Thymus (tissue), 11 donors: ENCODE measurements around the gene MC3R. TPM values are rescaled to one million over a fixed set of nuclear protein-coding genes. Genes with fewer than 3 reads are reported as not detected.
"Not testable (repeated sequence)": the region's sequence is repeated elsewhere in the genome, so short reads cannot be mapped to it uniquely, and the experiment has no call there.

Experiments used
- DNase-seq, 9 donors: peaks; one replicate each; pipeline ENCODE4 v3.0.0-alpha.2; 2013; ENCODE audit warnings: low spot score in 9 of 9, low read depth in 6 of 9, missing footprints in 1 of 9
- H3K27ac ChIP-seq, 2 donors: one replicate each; pipeline ENCODE4 v1.5.1; 2013; ENCODE audit warnings: control low read depth in 1 of 2, low read depth in 1 of 2, low read length in 1 of 2, mild to moderate bottlenecking in 1 of 2, moderate library complexity in 1 of 2
- H3K27me3 ChIP-seq, 2 donors: one replicate each; pipeline ENCODE4 v1.5.1; 2013; ENCODE audit warnings: low read length in 1 of 2; ENCODE audit not compliant: control insufficient read depth in 2 of 2, insufficient read depth in 1 of 2
- H3K36me3 ChIP-seq, 2 donors: one replicate each; pipeline ENCODE4 v1.5.1; 2013; ENCODE audit warnings: low read length in 1 of 2, mild to moderate bottlenecking in 1 of 2, moderate library complexity in 1 of 2; ENCODE audit not compliant: control insufficient read depth in 2 of 2, insufficient read depth in 2 of 2
- H3K4me1 ChIP-seq, 2 donors: one replicate each; pipeline ENCODE4 v1.5.1; 2013; ENCODE audit warnings: low read length in 2 of 2; ENCODE audit not compliant: control insufficient read depth in 2 of 2, insufficient read depth in 2 of 2
- H3K4me3 ChIP-seq, 2 donors: one replicate each; pipeline ENCODE4 v1.5.1; 2013; ENCODE audit warnings: low read length in 2 of 2, control low read depth in 1 of 2, mild to moderate bottlenecking in 1 of 2
- H3K9me3 ChIP-seq, 2 donors: one replicate each; pipeline ENCODE4 v1.5.1; 2013; ENCODE audit warnings: low read length in 1 of 2, mild to moderate bottlenecking in 1 of 2; ENCODE audit not compliant: control insufficient read depth in 2 of 2, insufficient read depth in 1 of 2
- WGBS: extraction: QIAGEN DNeasy Blood & Tissue Kit; methylation state at CpG from one replicate; pipeline ENCODE4 v1.1.7; 2013; 5-methylcytosine and 5-hydroxymethylcytosine counted together
- polyA plus RNA-seq: library from polyadenylated mRNA; stranded (reverse); fragments of 200-250 nt; gene quantifications from one replicate; pipeline ENCODE4 v1.2.3, GENCODE V29; 2013
- total RNA-seq: library from RNA; stranded (reverse); fragments of 120-200 nt; gene quantifications from one replicate; pipeline ENCODE4 v1.2.4, GENCODE V29; 2013
- donor health status: healthy.

Gene MC3R
- total and polyA plus RNA-seq, 2 donors, result 0.02 TPM; not detected in 1

DNA sequence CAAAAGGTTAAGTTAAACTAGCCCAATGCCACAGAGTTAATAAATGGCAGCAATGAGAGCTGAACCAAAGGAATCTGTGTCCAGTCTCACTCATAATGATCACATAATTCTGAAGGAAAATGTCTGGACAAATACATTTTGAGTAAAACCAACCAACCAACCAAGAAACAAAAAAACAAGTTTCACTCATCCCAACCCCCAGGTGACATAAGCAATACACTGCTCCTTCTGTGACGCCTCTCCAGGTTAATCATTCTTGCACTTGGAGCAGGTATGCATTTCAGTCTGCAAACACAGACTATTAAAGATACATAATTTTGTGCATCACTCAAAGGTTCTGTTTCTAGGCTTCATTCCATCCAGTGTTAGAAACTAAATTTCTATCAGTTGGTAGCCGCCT lies 35.2 kb upstream of the MC3R start:
- H3K4me1 ChIP-seq, result no peaks in the 10 kb centered on the region
- no peaks in the 10 kb centered on the region for H3K9me3 ChIP-seq
- DNase-seq, result no peak
- 97% methylated on average over 2 of the region's 2 CpGs for WGBS
- no peaks in the 10 kb centered on the region for H3K36me3 ChIP-seq
- no peaks in the 10 kb centered on the region for H3K27me3 ChIP-seq
- no peak overlapping the region for H3K4me3 ChIP-seq
- no peak overlapping the region for H3K27ac ChIP-seq

DNA sequence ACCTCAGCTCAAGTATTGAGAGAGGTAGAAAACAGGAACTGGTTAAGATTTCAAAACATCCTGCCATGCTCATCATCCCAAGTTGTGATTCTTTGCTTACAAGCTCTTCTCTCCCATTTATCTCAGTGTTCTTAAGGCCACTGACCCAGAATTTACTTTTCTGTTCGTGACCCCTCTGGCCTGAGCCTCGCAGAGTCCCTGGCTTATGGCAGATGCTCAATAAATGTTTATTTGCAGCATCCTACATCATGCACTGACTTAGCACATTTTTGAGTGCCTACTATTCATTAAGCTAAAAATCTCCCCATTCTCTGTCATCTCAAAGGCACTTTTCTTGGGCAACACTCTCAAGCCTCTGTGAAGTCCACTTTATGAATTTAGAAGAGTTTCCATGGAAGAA lies 33.4 kb upstream of the MC3R start:
- H3K36me3 ChIP-seq, result no peaks in the 10 kb centered on the region
- H3K4me1 ChIP-seq, result no peaks in the 10 kb centered on the region
- no peaks in the 10 kb centered on the region for H3K9me3 ChIP-seq
- no peak for DNase-seq
- H3K4me3 ChIP-seq, result no peak overlapping the region
- H3K27ac ChIP-seq, result no peak overlapping the region
- 43% methylated on average over 2 of the region's 2 CpGs for WGBS
- no peaks in the 10 kb centered on the region for H3K27me3 ChIP-seq

DNA sequence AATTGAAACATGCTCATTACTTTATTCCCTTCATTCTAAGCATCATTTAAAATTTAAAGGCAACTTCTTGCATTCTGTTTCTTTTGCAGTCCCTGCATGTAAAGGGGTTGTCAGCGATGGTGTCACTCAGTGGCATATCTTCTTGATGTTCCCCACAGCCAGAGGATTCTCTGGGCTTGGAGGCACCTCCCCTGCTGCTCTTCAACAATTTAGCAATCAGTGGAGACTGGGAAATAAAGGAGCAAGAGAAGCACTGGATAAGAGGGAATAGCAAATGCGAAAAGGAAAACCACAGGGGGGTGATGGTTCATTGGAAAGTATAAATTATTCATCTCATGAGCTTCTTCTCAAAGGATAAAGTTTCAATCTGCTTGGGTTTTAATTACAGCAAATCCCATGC lies 30.7 kb upstream of the MC3R start:
- 73% methylated on average over 2 of the region's 2 CpGs for WGBS
- H3K4me1 ChIP-seq, result no peaks in the 10 kb centered on the region
- H3K9me3 ChIP-seq, result no peaks in the 10 kb centered on the region
- no peak overlapping the region for H3K27ac ChIP-seq
- no peak overlapping the region for H3K4me3 ChIP-seq
- H3K36me3 ChIP-seq, result no peaks in the 10 kb centered on the region
- DNase-seq, result no peak
- H3K27me3 ChIP-seq, result no peaks in the 10 kb centered on the region

DNA sequence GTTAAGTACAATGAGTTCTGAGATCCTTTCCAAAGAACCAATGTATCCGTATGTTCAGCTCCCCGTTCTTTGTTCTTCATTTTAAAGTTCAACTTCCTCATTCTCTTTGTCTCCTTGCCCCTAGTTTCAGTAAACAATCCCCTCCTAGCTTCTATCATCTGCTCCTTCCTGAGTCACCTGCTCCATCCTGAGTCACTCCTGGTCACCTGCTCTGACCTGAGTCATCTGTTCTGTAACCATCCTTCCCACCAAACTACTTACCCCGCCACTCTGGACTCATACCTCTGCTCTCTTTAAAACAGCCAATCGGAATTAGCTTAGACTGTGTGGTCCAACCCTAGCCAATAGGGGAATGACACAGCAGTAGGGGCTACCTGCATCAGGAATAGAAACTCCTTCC lies 27.3 kb upstream of the MC3R start:
- WGBS, result 72% methylated on average over 4 of the region's 4 CpGs
- not testable (repeated sequence) for H3K27ac ChIP-seq, DNase-seq, H3K4me3 ChIP-seq, H3K9me3 ChIP-seq, H3K4me1 ChIP-seq, H3K36me3 ChIP-seq, H3K27me3 ChIP-seq

DNA sequence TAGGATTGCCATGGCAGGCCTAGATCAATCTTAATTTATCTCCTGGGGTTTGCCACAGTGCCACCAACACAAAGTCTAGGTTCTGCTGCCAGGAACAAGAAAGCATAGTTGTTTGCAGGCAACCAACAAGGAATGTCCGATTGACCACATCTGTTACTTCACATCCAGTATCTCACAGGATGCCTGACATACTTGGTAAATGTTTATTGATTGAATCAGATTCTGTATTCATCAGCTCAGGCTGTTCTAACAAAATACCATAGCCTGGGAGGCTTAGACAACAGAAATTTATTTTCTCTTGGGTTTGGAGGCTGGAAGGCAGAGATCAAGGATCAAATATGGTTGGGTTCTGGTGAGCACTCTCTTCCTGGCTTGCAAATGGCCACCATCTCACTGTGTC lies 26.3 kb upstream of the MC3R start:
- DNase-seq, result no peak
- no peak overlapping the region for H3K4me3 ChIP-seq
- no peaks in the 10 kb centered on the region for H3K36me3 ChIP-seq
- no peaks in the 10 kb centered on the region for H3K27me3 ChIP-seq
- no peaks in the 10 kb centered on the region for H3K9me3 ChIP-seq
- WGBS, result 98% methylated on average over 1 of the region's 1 CpG
- no peaks in the 10 kb centered on the region for H3K4me1 ChIP-seq
- no peak overlapping the region for H3K27ac ChIP-seq

DNA sequence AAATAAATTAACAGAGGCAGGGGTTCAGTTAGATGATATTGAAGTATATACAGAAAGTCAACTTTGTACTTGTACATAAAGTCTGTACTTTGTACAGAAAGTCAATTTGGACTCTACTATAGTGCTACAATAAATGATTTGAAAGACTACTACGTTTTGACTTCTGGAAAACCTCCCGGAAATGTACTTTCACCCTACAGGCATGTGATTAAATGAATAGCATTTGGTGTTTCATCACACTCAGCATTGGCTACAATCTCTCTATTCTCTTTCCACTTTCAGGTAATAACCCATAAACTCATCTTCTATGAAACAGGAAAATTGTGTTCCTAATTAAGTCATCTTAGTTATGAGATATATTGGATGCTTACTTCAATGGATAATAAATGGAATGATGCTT lies 25.6 kb upstream of the MC3R start:
- no peaks in the 10 kb centered on the region for H3K9me3 ChIP-seq
- no peak for DNase-seq
- H3K4me3 ChIP-seq, result no peak overlapping the region
- H3K27ac ChIP-seq, result no peak overlapping the region
- WGBS, result 89% methylated on average over 2 of the region's 2 CpGs
- no peaks in the 10 kb centered on the region for H3K36me3 ChIP-seq
- no peaks in the 10 kb centered on the region for H3K27me3 ChIP-seq
- no peaks in the 10 kb centered on the region for H3K4me1 ChIP-seq

DNA sequence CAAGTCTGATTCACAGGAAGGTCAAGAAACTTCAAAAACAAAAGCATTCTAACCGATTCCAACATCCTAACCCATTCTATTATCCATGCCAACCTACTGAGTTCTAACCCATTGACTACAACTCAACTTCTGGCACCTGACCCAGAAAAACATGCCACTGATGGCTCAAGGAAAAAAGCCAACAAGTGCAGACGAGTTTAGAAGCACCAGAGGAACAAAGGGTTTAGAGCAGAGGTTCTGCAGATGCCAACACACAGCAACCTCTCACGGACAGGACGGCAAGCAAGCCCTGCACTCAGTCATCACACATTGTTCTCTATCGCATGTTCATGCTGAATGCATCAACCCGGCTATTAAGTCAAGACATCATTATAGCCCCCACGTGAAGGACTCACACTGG lies 25.2 kb upstream of the MC3R start:
- 78% methylated on average over 7 of the region's 7 CpGs for WGBS
- H3K4me1 ChIP-seq, result no peaks in the 10 kb centered on the region
- no peak for DNase-seq
- H3K9me3 ChIP-seq, result no peaks in the 10 kb centered on the region
- no peak overlapping the region for H3K4me3 ChIP-seq
- H3K27ac ChIP-seq, result no peak overlapping the region
- no peaks in the 10 kb centered on the region for H3K36me3 ChIP-seq
- H3K27me3 ChIP-seq, result no peaks in the 10 kb centered on the region

DNA sequence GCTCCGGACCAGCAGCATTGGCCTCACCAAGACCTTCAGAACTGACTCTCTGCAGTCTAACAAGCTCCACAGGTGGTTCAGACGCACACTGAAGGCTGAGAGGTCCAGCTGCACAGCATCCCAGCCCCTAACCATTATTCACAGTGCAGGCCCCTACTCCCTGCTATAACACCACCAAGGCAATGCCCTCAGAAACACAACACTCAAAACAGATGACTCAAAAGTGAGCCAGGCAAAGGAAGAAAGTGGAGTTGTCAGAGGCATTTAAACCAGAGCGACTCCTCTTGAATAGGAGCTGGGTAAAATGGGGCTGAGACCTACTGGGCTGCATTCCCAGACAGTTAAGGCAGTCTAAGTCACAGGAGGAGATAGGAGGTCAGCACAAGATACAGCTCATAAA lies 20.5 kb upstream of the MC3R start:
- 85% methylated on average over 3 of the region's 3 CpGs for WGBS
- Histone ChIP-seq H3K4me1 (no peaks in the 10 kb centered on the region), H3K36me3 (no peaks in the 10 kb centered on the region), H3K4me3 (no peak overlapping the region), H3K27ac (no peak overlapping the region), H3K27me3 (no peaks in the 10 kb centered on the region), H3K9me3 (no peaks in the 10 kb centered on the region)
- DNase-seq, result no peak

DNA sequence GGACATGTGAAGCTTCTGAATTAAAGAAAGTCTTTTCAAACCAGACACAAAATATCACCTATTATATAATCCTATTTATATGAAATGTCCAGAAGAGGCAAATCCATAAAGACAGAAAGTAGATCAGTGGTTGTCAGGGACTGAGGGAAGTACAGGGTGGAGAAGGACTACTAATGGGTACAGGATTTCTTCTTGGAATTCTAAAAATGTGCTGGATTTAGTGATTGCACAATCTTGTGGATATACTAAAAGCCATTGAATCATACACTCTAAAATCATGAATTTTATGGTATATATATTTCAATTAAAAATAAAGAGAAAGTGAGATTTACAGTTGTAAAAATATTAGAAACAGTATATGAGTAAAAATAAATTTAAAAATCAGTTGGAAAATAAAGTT lies 18.7 kb upstream of the MC3R start:
- H3K27me3 ChIP-seq, result no peaks in the 10 kb centered on the region
- no peak overlapping the region for H3K27ac ChIP-seq
- H3K36me3 ChIP-seq, result no peaks in the 10 kb centered on the region
- H3K4me1 ChIP-seq, result no peaks in the 10 kb centered on the region
- H3K9me3 ChIP-seq, result no peaks in the 10 kb centered on the region
- H3K4me3 ChIP-seq, result no peak overlapping the region
- DNase-seq, result no peak

DNA sequence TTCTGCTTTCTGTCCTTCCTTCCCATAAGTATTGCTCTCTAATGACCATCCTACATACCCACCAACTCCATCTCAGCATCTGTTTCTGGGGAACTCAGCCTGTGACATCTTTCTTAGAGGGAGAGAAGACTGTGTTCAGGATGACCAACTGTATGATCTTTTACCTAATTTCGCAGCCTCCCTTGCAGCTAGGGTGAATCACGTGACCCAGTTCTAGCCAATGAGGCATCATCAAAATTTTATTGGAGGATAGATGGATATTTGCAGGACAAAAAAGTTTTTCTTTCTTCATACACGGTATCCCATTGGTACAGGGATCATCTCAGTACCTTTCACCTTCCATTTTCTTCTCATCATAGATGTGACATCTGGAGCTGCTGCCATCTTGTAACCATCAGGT lies 14.4 kb upstream of the MC3R start:
- Histone ChIP-seq H3K27ac (no peak overlapping the region), H3K4me3 (no peak overlapping the region), H3K4me1 (no peaks in the 10 kb centered on the region), H3K27me3 (no peaks in the 10 kb centered on the region), H3K9me3 (no peaks in the 10 kb centered on the region), H3K36me3 (no peaks in the 10 kb centered on the region)
- WGBS, result 94% methylated on average over 3 of the region's 3 CpGs
- no peak for DNase-seq
